Lung (tissue), 12 donors: ENCODE measurements around the gene TRAF7. TPM values are rescaled to one million over a fixed set of nuclear protein-coding genes. Genes with fewer than 3 reads are reported as not detected.
"Not testable (repeated sequence)": the region's sequence is repeated elsewhere in the genome, so short reads cannot be mapped to it uniquely, and the experiment has no call there.

Source experiments
- ATAC-seq: fragments of 200-7000 bp; cut with Tn5 transposase; one replicate; pipeline ENCODE4 v1.9.1; 2020; ENCODE audit warnings: moderate number of reproducible peaks; ENCODE audit not compliant: insufficient read depth, low FRiP score
- DNase-seq, 3 donors: peaks; one replicate each; pipeline ENCODE4 v3.0.0-alpha.2; 2013 to 2017
- H3K27ac ChIP-seq, 2 donors: one replicate each; pipeline ENCODE4 v1.5.1; 2013; ENCODE audit warnings: mild to moderate bottlenecking in 2 of 2, moderate library complexity in 2 of 2, control low read depth in 1 of 2, inconsistent platforms in 1 of 2, low read depth in 1 of 2, low read length in 1 of 2
- H3K27me3 ChIP-seq, 3 donors: one replicate each; pipeline ENCODE4 v1.5.1; 2013; ENCODE audit warnings: low read length in 2 of 3; ENCODE audit not compliant: control insufficient read depth in 3 of 3, insufficient read depth in 3 of 3
- H3K36me3 ChIP-seq, 4 donors: one replicate each; pipeline ENCODE4 v1.5.1; 2013; ENCODE audit warnings: low read length in 4 of 4, mild to moderate bottlenecking in 1 of 4, moderate library complexity in 1 of 4; ENCODE audit not compliant: control insufficient read depth in 4 of 4, insufficient read depth in 4 of 4
- H3K4me1 ChIP-seq, 5 donors: one replicate each; pipeline ENCODE4 v1.5.1; 2013; ENCODE audit warnings: low read length in 5 of 5, mild to moderate bottlenecking in 2 of 5, moderate library complexity in 1 of 5; ENCODE audit not compliant: control insufficient read depth in 5 of 5, insufficient read depth in 5 of 5
- H3K4me3 ChIP-seq: one replicate; pipeline ENCODE4 v1.5.1; 2013; ENCODE audit warnings: mild to moderate bottlenecking, control low read depth, moderate library complexity
- H3K9ac ChIP-seq, 2 donors: one replicate each; pipeline ENCODE4 v1.5.1; 2013; ENCODE audit warnings: low read length in 2 of 2, control low read depth in 1 of 2; ENCODE audit not compliant: insufficient read depth in 1 of 2
- H3K9me3 ChIP-seq, 4 donors: one replicate each; pipeline ENCODE4 v1.5.1; 2013; ENCODE audit warnings: low read length in 3 of 4, mild to moderate bottlenecking in 1 of 4, moderate library complexity in 1 of 4; ENCODE audit not compliant: control insufficient read depth in 4 of 4, insufficient read depth in 3 of 4
- WGBS, 2 donors: extraction: QIAGEN DNeasy Blood & Tissue Kit; methylation state at CpG; one replicate each; pipeline ENCODE4 v1.1.7; 2013; 5-methylcytosine and 5-hydroxymethylcytosine counted together
- polyA plus RNA-seq, 2 donors: library from polyadenylated mRNA; stranded (reverse); fragments of 200-250 nt; gene quantifications; one replicate each; pipeline ENCODE4 v1.2.1, GENCODE V29; 2013
- total RNA-seq, 2 donors: library from RNA; depleted of rRNA in 1 of 2; stranded (reverse); fragments of >200 nt in 1 of 2; gene quantifications; one replicate each; pipeline ENCODE4 v1.2.1, GENCODE V29; 2014 to 2021
- TF ChIP-seq, protein P1 (sequence below): IDR thresholded peaks from 2 replicates; pipeline ENCODE4 v1.5.1; 2012; ENCODE audit warnings: mild to moderate bottlenecking; ENCODE audit errors: control extremely low read depth, extremely low read depth
- donor health status: control.
- donor health status: control.
- donor health status: Bipolar disorder and iron deficiency.
- donor health status: healthy.
- donor health status: DM: yes; HTN: yes; CAD: no.

TRAF7 gene
- total and polyA plus RNA-seq, 4 donors = 33.4 to 74.2 (median 48.3) TPM

DNA sequence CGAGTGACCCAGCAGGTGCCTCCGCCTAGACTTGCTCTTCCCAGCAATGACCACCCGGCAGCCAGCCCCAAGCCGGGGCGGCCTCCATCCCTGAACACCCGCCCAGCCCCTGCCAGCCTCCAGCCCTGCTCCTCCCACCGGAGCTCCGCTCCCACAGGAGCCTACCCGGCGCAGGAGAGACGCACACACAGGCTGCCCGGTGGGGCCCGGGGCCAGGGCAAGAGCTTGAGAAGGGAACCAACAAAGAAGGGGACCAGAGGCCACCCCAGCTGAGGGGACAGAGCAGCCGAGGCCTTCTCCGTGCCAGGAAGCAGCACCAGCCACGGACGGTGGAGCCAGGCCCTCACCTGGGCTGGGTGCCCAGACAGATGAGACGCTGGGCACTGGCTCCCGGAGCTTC is 33.7 kb upstream of the TRAF7 start:
- H3K27me3 ChIP-seq = no peaks in the 10 kb centered on the region
- H3K4me1 ChIP-seq = peaks cover 2 to 32% (median 11%) of the 10 kb centered on the region in 5 donors
- no peak overlapping the region for H3K9ac ChIP-seq
- DNase-seq = no peak
- no peak overlapping the region for H3K4me3 ChIP-seq
- peaks cover 0 to 3% (median 0%) of the 10 kb centered on the region in 4 donors for H3K36me3 ChIP-seq
- TF ChIP-seq, protein P1, sequence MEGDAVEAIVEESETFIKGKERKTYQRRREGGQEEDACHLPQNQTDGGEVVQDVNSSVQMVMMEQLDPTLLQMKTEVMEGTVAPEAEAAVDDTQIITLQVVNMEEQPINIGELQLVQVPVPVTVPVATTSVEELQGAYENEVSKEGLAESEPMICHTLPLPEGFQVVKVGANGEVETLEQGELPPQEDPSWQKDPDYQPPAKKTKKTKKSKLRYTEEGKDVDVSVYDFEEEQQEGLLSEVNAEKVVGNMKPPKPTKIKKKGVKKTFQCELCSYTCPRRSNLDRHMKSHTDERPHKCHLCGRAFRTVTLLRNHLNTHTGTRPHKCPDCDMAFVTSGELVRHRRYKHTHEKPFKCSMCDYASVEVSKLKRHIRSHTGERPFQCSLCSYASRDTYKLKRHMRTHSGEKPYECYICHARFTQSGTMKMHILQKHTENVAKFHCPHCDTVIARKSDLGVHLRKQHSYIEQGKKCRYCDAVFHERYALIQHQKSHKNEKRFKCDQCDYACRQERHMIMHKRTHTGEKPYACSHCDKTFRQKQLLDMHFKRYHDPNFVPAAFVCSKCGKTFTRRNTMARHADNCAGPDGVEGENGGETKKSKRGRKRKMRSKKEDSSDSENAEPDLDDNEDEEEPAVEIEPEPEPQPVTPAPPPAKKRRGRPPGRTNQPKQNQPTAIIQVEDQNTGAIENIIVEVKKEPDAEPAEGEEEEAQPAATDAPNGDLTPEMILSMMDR = no peak
- no peaks in the 10 kb centered on the region for H3K9me3 ChIP-seq
- ATAC-seq = no peak
- H3K27ac ChIP-seq = peak overlapping the region in 1 of 2 donors; percentile 14
- WGBS, 2 donors = 80 to 81% methylated on average over 18 to 19 of the region's 19 CpGs

DNA sequence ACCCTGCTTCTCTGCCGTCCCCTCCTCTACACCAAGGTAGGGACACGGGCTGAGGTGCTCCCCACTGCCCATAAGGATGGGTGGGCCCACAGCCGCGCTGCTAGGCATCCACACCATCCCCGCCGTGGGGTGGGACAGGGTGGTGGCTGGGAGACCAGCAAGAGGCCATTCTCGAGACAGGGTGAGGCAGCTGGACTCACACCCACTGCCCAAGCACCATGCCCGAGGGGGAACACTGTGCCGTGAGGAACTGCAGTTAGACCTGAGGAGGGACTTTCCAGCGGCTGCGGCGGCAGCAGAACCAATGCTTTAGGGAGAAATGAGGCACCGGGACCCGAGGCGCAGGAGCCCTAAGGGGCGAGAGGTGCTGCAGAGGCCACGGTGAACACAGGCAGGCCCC is 33.2 kb upstream of the TRAF7 start:
- ATAC-seq (no peak), DNase-seq (no peak)
- Histone ChIP-seq H3K4me3 (no peak overlapping the region), H3K4me1 (peaks cover 8 to 37% (median 16%) of the 10 kb centered on the region in 5 donors), H3K27ac (peak overlapping the region in 1 of 2 donors; percentile 35), H3K27me3 (no peaks in the 10 kb centered on the region), H3K36me3 (no peaks in the 10 kb centered on the region), H3K9me3 (no peaks in the 10 kb centered on the region), H3K9ac (no peak overlapping the region)
- 86 to 87% methylated on average over 15 to 17 of the region's 17 CpGs for WGBS, 2 donors
- TF ChIP-seq, protein P1 = no peak

DNA sequence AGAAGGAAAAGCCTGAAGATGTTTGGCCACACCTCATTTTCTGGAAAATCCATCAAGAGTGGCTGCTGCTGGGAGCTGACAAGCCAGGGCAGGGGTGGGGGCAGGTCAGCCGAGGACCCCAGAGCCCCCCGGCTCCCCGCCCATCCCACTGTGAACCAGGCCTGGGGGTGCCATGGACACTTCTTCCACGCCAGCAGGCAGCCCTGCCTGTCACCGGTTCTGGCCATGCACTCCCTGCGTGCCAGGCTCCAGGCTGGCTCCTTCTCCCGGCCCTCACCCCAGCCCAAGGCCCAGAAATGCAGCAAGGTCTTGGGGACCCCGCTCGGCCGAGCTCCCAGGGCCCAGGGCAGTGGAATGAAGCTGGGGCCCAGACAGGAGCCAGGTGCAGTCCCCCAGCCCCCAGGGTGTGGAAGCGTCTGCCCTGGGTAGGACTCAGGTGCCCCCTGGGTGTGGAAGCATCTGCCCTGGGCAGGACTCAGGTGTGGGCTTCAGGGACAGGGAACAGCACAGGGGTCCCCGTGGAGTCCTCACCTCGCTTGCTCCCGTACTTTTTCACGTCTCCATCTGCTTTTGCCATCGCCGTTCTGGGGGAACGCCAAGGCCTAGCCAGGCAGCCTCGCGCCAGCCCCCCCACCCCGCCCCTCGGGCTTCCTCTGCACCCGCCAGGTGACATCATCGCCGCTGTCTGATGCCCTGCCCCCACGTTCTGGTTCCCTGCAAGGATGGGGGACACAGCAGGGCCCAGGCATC is 32.5 kb upstream of the TRAF7 start:
- 62 to 78% methylated on average over 13 to 21 of the region's 26 CpGs for WGBS, 2 donors
- not testable (repeated sequence) for H3K9ac ChIP-seq, DNase-seq, ATAC-seq, H3K27me3 ChIP-seq, H3K36me3 ChIP-seq, H3K4me3 ChIP-seq, H3K9me3 ChIP-seq
- Histone ChIP-seq H3K4me1 (peaks cover 8 to 39% (median 17%) of the 10 kb centered on the region in 5 donors), H3K27ac (peak overlapping the region; percentile 35 to 73)

DNA sequence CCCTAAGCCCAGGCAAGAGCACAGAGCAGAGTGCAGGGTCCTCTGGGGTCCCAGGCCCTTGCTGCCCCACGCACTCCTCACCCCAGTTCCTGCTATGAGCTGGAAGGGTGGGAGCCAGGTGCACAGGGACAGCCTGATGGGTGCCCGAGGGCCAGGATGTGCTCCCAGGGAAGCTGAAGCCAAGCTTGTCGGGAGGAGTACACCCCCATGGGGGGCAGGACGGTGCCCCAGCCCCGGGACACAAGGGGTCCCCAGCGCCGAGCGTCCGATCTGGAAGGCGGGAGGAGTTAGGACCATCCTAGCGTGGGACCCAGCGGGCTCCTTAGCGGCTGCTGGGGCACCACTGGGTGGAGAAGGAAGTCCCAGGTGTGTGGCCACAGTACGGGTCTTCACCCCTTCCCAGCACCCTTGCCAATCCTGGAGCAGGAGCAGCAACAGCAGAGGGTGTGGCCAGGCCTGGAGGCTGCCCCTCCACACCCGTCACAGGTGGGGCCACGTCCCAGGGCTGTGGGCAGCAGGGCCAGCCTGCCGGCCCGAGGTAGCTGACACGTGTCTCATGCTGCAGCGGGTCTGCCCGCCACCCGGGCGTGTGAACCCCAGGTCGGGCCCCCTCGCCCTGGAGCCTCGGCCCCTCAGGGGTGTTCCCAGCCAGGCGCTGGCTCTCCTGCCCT is 31.7 kb upstream of the TRAF7 start:
- not testable (repeated sequence) for ATAC-seq, DNase-seq, H3K9me3 ChIP-seq, H3K27me3 ChIP-seq, H3K4me3 ChIP-seq, H3K36me3 ChIP-seq
- Histone ChIP-seq H3K27ac (peak overlapping the region; percentile 82 to 91), H3K9ac (peak overlapping the region in 1 of 2 donors; percentile 21), H3K4me1 (peaks cover 8 to 45% (median 19%) of the 10 kb centered on the region in 5 donors)
- 36 to 39% methylated on average over 24 to 25 of the region's 27 CpGs for WGBS, 2 donors

DNA sequence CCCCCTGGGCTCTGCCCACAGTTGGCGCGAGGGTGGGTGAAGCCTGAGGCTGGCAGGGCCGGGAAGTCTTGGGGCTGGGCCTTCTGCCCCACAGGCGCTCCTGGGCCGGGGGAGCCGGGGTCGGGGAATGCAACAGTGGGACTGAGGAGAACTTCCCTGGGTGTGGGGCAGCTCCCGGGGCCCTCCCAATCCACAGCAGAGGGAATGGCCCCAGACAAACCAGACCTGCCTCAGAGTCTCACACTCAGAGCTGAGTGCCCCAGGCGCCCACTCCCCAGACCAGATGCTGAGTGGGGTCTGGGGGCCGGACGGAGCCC is 31.2 kb upstream of the TRAF7 start:
- H3K4me3 ChIP-seq, H3K36me3 ChIP-seq, DNase-seq, ATAC-seq, H3K9me3 ChIP-seq, H3K27me3 ChIP-seq: not testable (repeated sequence)
- 23 to 24% methylated on average over 8 to 11 of the region's 11 CpGs for WGBS, 2 donors
- Histone ChIP-seq H3K27ac (peak overlapping the region; percentile 82 to 91), H3K9ac (peak overlapping the region; percentile 21 to 68), H3K4me1 (peaks cover 8 to 45% (median 19%) of the 10 kb centered on the region in 5 donors)

DNA sequence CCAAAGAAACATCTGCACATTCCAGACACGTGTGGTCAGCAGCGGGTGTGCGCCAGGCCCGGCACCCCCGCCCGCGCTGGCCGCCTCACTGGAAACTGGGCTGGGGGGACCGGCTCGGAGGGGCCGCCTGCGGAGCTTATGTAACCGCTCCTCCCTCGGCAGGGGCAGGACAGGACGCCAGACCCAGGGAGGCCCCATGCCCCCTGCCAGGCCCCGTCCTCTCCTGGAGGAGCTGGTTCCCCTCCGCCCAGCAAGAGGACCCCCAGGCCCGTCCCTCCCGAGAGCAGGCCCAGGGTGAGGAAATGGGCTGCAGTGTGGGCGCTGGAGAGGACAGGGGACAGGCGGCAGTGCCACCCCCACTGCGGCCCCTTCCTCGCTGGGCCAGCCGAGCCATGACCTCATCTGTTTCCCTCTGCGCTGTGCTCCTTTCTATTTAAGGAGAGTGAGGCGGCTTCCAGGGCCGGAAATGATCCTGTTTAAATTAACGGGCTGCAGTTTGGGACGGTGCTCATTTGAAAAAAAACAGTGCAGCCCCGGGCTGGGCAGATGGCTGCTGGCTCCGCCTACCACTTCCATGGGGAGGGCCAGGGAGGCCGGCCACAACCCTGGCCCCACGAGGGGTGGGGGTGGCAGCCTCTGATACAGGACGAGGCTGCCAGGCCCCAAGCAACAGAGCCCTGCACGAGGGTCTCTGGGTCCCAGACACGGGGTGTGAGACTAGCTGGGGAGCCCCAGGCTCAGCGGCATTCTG is 30.7 kb upstream of the TRAF7 start:
- DNase-seq = peak; percentile 88 to 91 (median 90)
- H3K36me3 ChIP-seq, H3K4me3 ChIP-seq, H3K9me3 ChIP-seq, H3K27me3 ChIP-seq: not testable (repeated sequence)
- 7 to 20% methylated on average over 31 to 37 of the region's 37 CpGs for WGBS, 2 donors
- peak; percentile 39 for ATAC-seq
- Histone ChIP-seq H3K4me1 (peaks cover 8 to 45% (median 19%) of the 10 kb centered on the region in 5 donors), H3K27ac (peak overlapping the region; percentile 82 to 91), H3K9ac (peak overlapping the region; percentile 21 to 82)
